OCI-M2 (cell line): ENCODE results near the gene RFC2.

Experiments
- DNase-seq: peaks from one replicate; lab custom pipeline; 2025; ENCODE audit not compliant: unreplicated experiment; lab: John Stamatoyannopoulos, UW

The RFC2 gene

GRCh38 chr7:74193913-74194312 is 60.3 kb downstream of the RFC2 start:
- no peak for DNase-seq

- no peak for DNase-seq
These were observed 61.1 kb downstream of the RFC2 start for GRCh38 chr7:74193054-74193453.

- DNase-seq, result no peak
These were observed 63.0 kb downstream of the RFC2 start for GRCh38 chr7:74191231-74191630.

GRCh38 chr7:74190259-74190658 is 63.9 kb downstream of the RFC2 start:
- DNase-seq, result no peak

GRCh38 chr7:74187915-74188675 is 66.1 kb downstream of the RFC2 start:
- no peak for DNase-seq

- no peak for DNase-seq
These were observed 68.6 kb downstream of the RFC2 start for GRCh38 chr7:74185636-74186035.

- no peak for DNase-seq
These were observed 69.2 kb downstream of the RFC2 start for GRCh38 chr7:74185016-74185415.

- no peak for DNase-seq
These were observed 70.3 kb downstream of the RFC2 start for GRCh38 chr7:74183653-74184450.

- DNase-seq, result no peak
These were observed 71.1 kb downstream of the RFC2 start for GRCh38 chr7:74183142-74183541.

- DNase-seq, result no peak
These were observed 71.6 kb downstream of the RFC2 start for GRCh38 chr7:74182453-74183090.

- no peak for DNase-seq
These were observed 72.4 kb downstream of the RFC2 start for GRCh38 chr7:74181821-74182220.
